HG03571 (cell line): ENCODE results near the gene CAPN15.

Experiments used
- ATAC-seq: cut with Tn5 transposase; IDR thresholded peaks from one replicate; pipeline ENCODE4 v1.9.1; 2021; ENCODE audit not compliant: unreplicated experiment

CAPN15 gene

DNA sequence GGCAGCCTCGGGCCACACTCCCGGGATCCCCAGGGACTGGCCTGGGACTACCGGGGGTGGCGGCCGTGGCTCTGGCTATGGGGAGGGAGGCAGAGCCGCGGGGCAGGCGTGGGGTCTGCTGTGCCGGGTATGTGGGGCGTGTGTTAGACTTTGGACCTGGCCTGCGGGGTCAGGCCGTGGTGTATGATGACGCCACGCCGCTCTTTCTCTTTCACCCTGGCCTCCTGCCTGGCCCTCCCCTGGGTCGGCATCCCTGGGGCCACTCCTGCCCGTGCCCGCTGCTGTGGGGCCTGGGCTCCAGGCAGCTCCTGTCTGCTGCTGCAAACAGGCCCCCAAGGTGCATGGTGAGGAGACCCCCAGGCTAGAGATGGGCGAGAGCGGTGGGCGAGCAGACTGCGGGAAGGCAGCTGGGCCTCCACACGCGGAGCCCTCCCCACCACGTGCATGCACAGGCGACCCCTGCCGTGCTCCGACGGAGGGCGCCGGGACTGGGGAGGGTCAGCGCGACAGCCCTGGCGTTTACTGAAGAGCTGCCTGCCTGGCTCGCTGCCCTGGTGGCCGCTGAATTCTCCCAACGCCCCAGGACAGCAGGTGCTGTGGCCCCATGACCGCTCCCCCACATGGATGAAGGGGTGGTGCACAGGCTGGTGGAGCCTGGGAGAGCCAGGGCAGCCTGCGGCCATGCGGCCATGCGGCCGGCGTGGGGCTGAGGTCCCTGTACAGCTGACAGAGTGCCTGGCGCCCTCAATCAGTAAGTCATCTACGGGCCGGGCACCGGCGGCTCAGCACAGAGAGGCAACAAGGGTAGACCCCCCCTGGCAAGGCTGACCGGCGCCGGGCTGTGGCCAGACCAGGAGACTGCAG lies 16.0 kb downstream of the CAPN15 start:
- ATAC-seq, result no peak

DNA sequence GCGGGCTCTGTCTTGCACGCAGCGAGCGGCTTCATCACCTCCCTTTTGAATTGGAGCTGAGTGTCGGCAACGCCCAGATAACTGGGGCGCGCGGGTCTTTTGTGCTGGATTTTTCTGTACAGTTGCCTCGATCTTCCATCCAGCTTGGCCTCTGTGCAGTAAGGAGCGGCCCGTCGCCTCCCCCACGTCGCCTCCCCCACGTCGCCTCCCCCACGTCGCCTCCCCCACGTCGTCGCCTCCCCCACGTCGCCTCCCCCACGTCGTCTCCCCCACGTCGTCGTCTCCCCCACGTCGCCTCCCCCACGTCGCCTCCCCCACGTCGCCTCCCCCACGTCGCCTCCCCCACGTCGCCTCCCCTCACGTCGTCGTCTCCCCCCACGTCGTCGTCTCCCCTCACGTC lies 17.0 kb downstream of the CAPN15 start:
- ATAC-seq, result no peak

DNA sequence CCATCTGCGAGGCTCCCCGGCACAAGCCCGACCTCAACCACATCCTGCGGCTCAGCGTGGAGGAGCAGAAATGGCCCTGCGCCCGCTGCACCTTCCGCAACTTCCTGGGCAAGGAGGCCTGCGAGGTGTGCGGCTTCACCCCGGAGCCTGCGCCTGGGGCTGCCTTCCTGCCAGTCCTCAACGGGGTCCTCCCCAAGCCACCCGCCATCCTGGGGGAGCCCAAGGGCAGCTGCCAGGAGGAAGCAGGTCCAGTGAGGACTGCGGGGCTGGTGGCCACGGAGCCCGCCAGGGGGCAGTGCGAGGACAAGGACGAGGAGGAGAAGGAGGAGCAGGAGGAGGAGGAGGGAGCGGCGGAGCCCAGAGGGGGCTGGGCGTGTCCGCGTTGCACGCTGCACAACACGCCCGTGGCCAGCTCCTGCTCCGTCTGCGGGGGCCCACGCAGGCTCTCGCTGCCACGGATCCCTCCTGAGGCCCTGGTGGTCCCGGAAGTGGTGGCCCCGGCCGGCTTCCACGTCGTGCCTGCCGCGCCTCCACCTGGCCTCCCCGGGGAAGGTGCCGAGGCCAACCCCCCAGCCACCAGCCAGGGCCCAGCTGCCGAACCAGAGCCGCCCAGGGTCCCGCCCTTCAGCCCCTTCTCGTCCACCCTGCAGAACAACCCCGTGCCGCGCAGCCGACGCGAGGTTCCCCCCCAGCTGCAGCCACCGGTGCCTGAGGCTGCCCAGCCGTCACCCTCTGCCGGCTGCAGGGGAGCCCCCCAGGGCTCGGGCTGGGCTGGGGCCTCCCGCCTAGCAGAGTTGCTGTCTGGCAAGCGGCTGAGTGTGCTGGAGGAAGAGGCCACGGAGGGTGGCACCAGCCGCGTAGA lies 19.6 kb downstream of the CAPN15 start:
- ATAC-seq, result no peak

DNA sequence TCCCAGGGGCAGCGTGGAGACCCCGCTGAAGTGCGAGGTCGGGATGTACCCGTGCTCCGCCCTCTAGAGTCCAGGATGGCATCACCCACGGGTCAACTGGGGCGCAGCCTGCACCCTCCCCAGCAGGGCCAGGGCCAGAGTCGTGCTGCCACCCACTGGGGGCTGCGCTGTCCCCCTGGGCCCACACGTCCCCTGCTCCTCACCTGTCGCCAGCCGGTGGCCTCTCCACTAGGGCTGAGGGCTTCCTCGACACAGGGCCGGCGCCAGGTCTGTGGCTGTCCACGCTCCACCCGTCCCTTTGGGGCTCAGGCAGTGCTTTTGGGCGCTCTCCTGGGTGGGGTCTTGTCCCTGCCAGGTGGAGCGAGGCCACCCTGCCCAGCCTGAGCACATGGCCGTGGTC lies 21.1 kb downstream of the CAPN15 start:
- ATAC-seq, result no peak

DNA sequence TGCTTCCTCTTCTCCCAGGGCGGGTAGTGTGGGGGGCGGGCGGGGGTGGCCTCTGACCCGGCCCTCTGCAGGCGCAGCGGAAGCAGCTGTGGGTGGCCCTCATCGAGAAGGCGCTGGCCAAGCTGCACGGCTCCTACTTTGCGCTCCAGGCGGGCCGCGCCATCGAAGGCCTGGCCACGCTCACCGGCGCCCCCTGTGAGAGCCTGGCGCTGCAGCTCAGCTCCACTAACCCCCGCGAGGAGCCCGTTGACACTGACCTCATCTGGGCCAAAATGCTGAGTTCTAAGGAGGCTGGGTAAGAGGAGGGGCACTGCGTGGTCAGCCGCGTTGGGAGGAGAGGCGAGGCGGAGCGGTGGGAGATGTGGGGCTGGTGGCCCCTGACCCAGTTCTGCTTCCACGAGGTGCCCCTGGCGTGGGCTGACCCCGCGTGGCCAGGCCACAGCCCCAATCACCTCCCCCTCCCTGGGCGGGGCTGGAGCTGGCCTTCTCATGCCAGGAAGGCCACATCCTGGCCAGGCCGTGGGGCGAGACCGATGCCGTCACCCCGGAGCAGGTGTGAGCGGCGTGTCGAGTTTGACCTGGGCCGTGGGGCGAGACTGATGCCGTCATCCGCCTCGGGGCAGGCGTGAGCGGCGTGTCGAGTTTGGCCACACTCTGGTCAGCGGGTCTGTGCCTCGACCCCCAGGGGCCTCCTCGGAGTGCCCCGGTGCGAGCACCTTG lies 22.2 kb downstream of the CAPN15 start:
- no peak for ATAC-seq

DNA sequence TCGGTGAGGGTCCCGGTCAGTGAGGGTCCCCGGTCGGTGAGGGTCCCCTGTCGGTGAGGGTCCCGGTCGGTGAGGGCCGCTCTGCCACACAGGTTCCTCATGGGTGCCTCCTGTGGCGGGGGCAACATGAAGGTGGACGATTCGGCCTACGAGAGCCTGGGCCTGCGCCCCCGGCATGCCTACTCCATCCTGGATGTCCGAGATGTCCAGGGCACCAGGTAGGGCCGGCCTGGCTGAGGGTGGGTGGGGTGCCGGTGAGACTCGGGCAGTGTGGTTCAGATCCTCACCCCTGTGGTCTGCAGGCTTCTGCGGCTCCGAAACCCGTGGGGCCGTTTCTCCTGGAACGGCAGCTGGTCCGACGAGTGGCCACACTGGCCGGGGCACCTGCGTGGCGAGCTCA lies 23.7 kb downstream of the CAPN15 start:
- no peak for ATAC-seq

DNA sequence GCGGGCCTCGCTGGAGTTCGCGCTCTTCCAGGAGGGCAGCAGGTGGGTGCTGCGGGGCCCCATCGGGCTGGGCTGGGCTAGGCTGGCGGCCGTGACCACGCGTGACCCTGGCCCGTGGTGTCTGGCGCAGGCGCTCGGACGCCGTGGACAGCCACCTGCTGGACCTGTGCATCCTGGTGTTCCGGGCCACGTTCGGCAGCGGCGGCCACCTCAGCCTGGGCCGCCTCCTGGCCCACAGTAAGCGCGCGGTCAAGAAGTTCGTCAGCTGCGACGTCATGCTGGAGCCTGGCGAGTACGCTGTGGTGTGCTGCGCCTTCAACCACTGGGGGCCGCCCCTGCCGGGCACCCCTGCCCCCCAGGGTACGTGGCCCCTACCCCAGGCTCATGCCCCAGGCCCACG lies 24.7 kb downstream of the CAPN15 start:
- no peak for ATAC-seq

DNA sequence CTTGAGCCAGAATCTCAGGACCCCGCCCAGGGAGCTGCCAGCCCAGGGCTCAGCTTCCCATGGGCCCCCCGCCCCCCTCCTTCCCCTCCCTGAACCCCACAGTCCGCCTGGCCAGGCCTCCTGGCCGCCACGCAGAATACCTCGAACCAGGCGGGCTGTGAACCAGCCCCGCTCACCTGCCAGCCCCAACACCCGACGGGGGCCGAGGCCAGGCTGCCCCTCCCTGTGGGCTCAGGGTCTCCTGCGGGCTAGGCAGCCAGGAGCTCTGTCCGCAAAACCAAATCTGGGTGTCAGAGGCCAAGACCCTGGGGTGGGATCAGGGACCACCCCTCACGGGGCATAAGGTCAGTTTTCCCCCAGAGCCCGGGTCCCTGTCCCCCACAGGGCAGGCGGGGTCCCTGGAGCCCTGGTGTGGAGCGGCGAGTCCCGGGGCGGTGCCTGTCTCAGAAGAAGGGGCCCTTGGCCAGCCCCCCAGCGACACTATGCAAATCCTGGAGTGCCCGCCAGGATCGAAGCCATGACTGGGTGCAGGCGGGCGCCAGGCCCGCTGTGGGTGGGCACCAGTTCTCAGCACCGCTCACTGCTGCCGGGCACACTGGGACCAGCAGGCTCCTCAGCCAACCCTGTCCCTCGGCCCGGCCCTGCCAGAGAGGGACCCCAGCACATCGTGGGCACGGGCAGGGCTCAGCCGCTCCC lies 26.2 kb downstream of the CAPN15 start:
- ATAC-seq, result no peak

DNA sequence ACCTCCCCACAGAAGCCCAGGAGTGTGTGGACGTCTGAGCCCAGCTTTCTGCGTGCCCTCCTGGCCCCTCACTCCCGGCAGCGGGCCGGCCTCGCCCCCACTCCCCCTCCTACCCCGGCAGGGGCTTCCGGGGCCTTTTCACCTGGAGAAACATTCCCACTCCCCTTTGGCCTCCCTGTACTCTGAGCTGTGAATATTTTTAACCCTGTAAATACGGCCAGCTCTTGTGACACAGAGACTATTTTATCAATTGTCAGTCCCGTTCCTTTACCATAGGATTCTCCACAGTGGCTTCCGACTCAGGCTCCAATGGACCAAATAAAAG lies 26.7 kb downstream of the CAPN15 start:
- ATAC-seq, result no peak

DNA sequence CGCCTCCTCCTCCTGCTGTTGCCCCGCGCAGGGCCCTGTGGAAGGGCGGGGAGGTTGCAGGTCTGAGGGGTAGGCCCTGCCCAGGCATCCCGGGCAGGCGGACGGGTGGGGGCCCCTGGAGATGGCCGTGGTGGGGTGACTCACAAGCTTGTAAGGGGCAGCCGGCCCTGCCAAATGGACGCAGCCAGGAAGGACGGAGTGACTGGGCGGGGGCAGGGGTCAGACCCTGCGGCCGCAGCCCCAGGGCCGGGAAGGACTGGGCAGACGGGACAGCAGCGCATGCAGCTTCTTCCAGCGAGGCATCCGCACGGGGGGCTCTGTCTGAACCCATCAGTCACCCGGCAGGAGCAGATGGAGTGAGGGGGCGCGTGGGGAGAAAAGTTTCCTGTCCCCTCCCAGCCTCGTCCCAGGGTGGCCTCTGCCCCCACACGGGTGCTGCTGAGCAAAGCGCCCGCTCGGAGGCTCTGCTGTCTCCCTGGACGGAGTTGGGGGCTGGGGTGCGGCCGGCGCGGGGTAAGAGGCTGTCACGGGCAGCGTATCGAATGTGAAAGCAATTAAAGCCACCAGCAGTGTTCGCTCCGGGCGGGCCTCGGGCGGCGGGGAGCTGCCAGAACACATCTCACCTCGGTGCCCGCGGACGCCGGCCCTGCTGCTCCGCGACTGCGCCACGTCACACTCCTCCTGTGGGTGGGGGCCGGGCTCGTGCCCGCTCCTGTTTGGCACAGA lies 27.3 kb downstream of the CAPN15 start:
- no peak for ATAC-seq

DNA sequence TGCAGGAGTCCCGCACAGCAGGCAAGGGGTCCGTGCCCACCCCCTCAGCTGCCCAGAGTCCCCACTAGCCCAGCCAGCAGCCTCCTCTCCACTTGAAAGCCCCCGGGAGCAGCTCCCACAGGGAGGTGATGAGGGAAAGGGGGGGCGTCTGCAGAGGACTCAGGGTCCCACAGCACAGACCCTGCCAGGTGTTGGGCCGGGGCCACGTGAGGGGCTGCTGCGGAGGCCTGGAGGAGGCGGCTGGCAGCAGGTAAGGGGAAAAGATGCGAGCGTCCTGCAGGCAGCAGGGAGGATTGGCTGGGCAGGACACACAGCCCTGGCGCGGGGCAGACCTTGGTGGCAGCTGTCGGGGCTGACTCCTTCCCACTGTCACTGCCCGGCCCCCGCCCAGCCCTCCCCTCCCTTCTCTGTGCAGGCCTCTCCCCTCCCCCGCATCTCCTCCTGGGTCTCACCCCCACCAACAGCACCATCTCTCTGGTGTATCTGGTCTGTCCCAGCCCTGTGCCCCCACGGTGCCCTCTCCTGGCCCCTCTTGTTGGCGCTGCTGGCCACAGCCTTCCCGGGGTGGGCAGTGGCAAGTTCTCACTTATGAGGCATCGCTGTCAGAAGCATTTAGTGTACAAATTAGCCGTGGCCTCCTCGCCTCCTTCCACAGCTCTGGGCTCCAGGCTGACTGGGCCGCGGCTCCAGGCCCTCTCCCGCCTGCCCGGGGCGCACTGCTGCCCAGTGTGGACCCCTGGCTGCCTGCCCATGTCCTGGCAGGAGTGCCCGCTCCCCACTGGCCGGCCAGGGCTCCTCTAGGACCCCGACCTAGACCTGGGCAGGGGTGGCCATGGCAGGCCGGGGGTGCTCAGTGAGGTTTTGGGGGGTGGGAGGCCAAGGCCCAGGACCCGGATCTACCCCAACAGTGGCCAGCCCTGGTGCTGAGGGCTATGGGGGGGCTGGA lies 28.3 kb downstream of the CAPN15 start:
- no peak for ATAC-seq

DNA sequence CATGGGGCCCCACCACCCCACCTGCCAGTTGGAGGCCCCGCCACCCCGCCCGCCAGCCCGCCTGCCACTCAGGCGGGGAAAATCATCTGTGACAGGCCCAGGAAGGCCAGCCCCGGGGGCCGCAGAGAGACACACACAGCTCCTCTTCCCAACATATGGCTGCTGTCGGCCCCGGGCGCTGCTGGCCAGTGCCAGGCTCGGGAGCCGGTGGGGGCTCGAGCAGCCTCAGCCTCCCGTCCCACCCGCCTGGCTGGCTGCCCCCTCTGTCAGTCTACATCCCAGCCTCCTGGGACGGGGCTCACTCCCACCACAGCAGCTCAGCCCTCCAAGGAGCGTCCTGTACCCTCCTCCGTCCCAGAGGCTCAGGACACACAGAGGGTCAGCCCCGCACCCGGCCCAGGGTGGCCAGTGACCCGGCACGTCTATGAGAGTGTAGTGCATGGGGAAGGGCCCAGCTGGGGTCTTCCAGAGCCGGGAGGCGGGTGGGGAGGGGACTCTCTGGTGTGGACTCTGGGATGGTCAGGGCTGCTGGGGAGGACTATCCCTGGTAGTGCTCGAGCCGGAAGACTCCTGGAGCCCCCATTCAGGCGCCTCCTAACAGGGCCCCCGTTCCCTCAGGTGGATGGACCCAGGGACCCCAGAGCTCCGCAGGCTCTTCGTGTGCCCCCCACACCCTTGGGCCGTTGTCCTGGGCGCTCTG lies 29.1 kb downstream of the CAPN15 start:
- no peak for ATAC-seq

DNA sequence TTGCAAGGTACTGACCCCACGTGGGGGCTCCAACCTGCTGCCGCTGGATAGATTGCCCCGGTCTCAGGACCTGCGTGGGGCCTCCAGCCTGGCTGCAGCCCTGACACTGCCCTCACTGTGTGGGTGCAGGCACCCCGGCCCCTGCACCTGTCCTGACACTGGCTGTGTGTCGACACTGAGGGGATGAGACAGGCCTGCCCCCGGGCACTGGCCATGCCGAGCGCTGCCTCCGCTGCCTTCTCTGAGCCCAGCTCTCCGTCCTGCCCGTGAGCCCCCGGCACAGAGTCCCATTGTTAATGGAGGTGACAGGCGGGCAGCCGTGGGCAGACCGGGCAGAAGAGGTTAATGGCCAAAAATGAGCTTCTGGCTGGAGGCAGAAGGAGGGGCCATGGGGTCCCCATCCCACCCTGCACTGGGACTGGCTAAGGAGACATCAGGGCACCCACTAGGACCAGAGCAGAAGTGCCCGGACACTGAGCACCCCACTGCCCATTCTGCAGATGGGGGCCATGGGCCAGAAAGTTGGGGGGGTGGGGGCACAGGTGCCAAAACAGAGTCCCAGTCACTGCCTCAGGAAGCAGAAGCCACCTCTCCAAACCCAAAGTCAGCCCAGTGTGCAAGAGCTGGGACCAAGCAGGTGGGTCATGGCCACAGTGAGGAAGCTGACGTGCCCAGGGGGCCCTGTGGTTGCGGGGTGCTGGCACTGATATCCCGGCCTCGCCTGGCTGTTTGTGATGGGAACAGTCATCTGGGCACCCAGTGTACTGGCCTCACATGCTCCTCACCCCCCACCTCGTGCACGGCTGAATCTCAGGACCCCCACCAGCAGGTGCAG lies 30.2 kb downstream of the CAPN15 start:
- ATAC-seq, result no peak

DNA sequence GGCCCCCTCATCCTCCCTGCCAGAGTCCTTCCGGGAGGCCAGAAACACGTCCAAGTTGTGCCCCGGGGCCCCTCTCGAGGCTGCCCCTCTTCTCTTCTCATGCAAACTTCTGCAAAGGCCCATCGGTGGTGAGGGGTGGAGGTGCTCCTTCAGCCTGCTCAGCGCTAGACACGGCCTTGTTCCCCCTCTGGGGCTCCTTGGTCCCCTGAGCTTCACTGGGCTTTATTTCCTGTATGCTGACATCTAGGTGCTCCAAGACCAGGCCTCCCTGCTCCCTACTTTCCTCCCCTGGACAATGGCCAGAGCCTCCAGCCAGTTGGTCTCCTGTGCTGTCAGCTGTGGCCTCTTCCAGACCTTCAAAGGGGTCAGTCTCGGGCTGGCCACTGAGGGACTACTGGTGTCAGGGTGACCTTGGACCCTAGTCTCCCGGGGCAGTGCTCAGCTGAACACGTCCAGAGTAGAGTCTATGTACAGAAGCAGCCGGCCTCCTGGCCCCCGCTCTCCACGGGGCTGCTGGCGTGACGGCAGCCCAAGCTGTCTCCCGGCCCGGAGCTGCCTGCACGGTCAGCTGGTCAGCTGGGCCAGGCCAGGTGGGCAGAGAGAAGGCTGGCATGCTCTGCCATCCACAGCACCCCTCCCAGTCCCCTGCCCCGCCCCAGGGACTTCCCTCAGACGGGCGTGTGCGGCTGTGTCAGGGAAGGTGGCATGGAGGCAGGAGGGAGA lies 30.9 kb downstream of the CAPN15 start:
- ATAC-seq, result no peak

DNA sequence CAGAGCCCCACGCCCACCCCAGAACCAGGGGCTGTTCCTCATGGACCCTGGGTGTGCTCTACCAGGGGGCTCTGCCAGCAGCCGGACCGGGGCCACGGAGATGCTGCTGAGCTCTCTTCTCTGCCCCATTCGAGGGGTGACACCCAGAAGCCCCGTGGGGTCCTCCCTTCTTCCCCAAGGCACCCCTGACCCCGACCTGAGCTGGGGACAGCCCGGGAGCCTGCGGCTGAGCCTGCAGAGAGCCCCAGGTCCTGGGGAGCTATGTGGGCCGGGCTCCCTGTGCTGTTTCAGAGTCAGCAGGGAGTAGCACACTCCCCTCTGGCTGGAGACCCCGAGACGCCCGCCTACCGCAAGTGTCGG lies 31.5 kb downstream of the CAPN15 start:
- no peak for ATAC-seq

DNA sequence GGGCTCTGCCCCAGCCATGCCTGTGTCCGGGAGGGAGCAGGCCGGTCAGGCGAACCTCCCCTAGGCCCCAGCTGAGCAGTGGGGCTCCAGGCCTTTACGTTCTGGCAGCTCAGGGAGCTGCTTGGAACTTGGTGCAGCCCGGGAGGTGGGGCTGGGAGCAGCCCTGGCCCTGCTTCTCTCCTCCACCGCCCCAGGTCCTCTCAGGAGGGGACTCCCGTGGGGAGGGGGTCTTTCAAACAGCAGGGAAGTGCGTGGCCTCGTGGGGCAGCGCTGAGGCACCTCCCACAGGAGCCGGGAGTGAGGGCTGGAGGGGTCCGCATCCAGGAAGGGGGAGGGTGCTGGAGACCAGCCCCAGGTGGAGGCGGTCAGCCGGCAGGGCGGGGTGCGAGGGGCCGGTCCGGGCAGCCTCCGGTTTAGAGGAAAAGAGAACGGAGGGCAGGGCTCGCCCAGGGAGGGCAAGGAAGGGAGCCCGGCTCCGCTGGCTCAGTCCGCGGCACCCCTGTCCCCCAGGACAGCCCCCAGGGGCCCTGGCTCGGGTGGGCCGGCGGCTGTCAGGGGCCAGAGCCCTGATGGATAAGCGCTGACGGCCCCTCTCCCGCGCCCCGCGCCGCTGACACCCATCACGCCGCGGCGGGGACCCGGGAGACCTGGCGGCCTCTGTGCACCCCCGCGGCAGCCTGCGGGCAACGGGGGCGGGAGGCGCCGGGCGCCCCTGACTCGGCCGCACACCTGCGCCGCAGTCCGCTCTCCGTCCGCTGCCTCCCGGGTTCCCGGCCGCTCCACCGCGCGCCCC lies 32.1 kb downstream of the CAPN15 start:
- ATAC-seq, result no peak
